Vagina (tissue), 2 donors: Measurements from ENCODE around the gene AP2M1.

Experiments used
- CTCF ChIP-seq, 3 experiments: fragments of 450-650 bp in 2 of 3; fragments of 200-600 bp in 1 of 3; sonication (generic) in 1 of 3; IDR thresholded peaks; one replicate each; pipeline ENCODE4 v1.5.1; 2017 to 2019; ENCODE audit warnings: antibody characterized with exemption in 3 of 3, mild to moderate bottlenecking in 2 of 3, moderate library complexity in 2 of 3
- POLR2A ChIP-seq, 2 donors: fragments of 450-650 bp; IDR thresholded peaks; one replicate each; pipeline ENCODE4 v1.6.1; 2017; ENCODE audit warnings: antibody characterized with exemption in 2 of 2, mild to moderate bottlenecking in 2 of 2, moderate library complexity in 2 of 2
- POLR2AphosphoS5 ChIP-seq, 2 donors: sonication (generic); formaldehyde crosslinking; IDR thresholded peaks; one replicate each; pipeline ENCODE4 v1.9.0; 2017; ENCODE audit warnings: antibody characterized with exemption in 2 of 2, mild to moderate bottlenecking in 2 of 2, low read depth in 1 of 2; ENCODE audit not compliant: insufficient read depth in 1 of 2

- TF ChIP-seq CTCF (IDR thresholded peaks at IDR 0.05), result no peak
- no peak for TF ChIP-seq POLR2A (IDR thresholded peaks at IDR 0.05)
- TF ChIP-seq POLR2AphosphoS5 (IDR thresholded peaks at IDR 0.05; ENCODE audit: insufficient read depth in 1 of 2, low read depth in 1 of 2), result no peak
Measured at GRCh38 chr3:184228376-184229137, 53.9 kb downstream of the AP2M1 start.
